Mesodermal cell (in vitro differentiated cells): ENCODE measurements around the gene ZNF33A. TPM values are rescaled to one million over a fixed set of nuclear protein-coding genes. Genes with fewer than 3 reads are reported as not detected.
"Not testable (repeated sequence)": the region's sequence is repeated elsewhere in the genome, so short reads cannot be mapped to it uniquely, and the experiment has no call there.

ENCODE experiments used
- H3K27ac ChIP-seq: 2 replicates; pipeline ENCODE4 v1.7.0; 2013; ENCODE audit warnings: mild to moderate bottlenecking, low read depth, low read length, moderate library complexity; ENCODE audit not compliant: severe bottlenecking
- H3K36me3 ChIP-seq: 2 replicates; pipeline ENCODE4 v1.7.1; 2013; ENCODE audit warnings: mild to moderate bottlenecking, low read length, moderate library complexity; ENCODE audit not compliant: control insufficient read depth, insufficient read depth
- H3K4me1 ChIP-seq: one replicate; pipeline ENCODE4 v1.7.1; 2013; ENCODE audit warnings: mild to moderate bottlenecking, low read length; ENCODE audit not compliant: insufficient read depth, control insufficient read depth, poor library complexity, severe bottlenecking
- H3K4me3 ChIP-seq: 2 replicates; pipeline ENCODE4 v1.7.0; 2013; ENCODE audit warnings: low read length, control low read depth, mild to moderate bottlenecking; ENCODE audit not compliant: insufficient read depth, poor library complexity, severe bottlenecking; ENCODE audit errors: extremely low read depth
- H3K9me3 ChIP-seq: 2 replicates; pipeline ENCODE4 v1.7.1; 2013; ENCODE audit warnings: mild to moderate bottlenecking, low read length, moderate library complexity; ENCODE audit not compliant: control insufficient read depth
- WGBS, 2 experiments: methylation state at CpG; one replicate each; pipeline ENCODE4 v1.1.5; 2013; ENCODE audit warnings: missing lambda C conversion rate in 2 of 2; ENCODE audit not compliant: insufficient coverage in 2 of 2; 5-methylcytosine and 5-hydroxymethylcytosine counted together
- polyA plus RNA-seq, 2 experiments: library from polyadenylated mRNA; stranded (reverse); fragments of 50-300 nt; gene quantifications; one replicate each; pipeline ENCODE4 v1.2.3, GENCODE V29; 2013

ZNF33A gene
- polyA plus RNA-seq (2013, experiment 1 of 2): 16.7 TPM
- polyA plus RNA-seq (2013, experiment 2 of 2): 16.3 TPM

DNA sequence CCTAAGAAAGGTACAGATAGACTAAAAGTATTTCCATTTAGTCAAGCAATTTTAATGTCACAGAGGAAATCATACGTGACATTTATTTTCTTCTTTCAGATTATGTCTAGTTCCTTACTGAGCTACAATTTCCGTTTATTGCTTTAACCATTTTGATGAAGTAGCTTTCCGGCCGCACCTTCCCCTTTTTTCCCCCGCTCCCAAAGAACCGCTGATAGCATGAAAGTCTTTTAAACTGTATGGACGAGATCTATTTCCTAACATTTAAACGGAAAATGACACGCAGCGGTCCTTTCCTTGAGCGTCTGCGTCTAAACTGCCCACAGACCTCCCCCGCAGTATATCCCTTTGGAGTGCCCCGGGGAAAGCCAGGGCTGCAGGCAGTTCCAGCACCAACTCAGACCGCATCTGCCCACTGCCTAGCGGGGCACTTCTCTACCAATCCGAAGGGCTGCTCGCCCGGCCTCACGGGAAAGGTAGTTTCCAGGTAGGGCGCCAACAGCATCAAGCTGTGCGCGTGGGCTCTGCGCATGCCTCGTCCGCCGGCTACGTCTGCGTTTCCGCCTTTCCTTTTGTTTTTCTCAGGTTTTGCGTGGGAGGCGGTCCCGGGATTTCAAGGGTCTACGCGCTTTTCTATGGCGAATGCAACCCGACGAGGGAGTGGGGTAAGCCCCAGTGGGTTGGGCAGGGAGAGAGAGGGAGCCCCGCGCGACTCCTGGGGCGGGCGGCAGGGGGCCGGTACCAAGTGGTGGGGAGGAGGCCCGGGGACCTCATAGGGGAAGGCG lies at the start of gene ZNF33A:
Gene ZNF33A, plus strand, starts transcription at position 557 of the 785 bp plus-strand sequence. CDS start 1,667 bp downstream, outside the sequence.
- H3K9me3 ChIP-seq: no peaks in the 10 kb centered on the region
- 1 to 2% methylated on average over 33 to 37 of the region's 46 CpGs for WGBS, 2 experiments
- H3K4me3 ChIP-seq: peak within 1 kb of the TSS; percentile 76
- peak within 1 kb of the TSS; percentile 93 for H3K27ac ChIP-seq
- H3K36me3 ChIP-seq: peaks cover 25% of the 10 kb centered on the region
- H3K4me1 ChIP-seq: no peaks in the 10 kb centered on the region

DNA sequence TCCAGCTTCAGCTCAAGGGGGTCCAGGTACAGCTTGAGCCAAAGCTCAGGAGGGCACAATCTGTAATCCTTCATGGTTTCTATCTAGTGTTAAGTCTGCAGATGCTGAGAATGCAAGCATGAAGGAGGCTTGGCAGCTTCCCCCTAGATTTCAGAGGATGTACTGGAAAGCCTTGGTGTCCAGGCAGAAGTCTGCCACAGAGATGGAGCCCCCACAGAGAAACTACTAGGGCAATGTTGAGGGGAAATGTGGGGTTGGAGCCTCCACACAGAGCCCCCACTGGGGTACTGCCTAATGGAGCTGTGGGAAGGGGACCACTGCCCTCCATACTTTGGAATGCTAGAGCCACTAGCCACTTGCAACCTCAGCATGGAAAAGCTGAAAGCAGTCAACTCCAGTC lies 45.5 kb upstream of the ZNF33A start:
- Histone ChIP-seq H3K27ac (no peak overlapping the region), H3K4me3 (no peak overlapping the region), H3K4me1 (no peaks in the 10 kb centered on the region), H3K36me3 (no peaks in the 10 kb centered on the region), H3K9me3 (peaks cover 41% of the 10 kb centered on the region)

DNA sequence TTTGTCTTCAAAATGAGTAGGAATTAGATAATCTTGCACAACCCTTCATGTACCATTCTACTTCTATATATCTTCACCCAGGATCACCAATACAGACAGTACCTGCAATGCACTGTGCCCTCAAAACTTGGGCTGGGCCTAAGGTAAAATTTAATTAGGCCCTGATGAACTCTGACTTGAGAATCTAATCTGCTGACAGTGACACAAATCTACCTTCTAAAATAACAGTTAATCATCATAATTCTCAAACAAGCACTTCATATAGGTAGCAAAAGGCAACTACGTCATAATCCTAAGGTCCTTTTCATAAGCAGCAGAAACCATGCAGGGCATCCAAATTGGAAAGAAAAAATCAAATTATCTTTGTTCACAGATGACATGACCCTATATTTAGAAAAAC lies 38.1 kb upstream of the ZNF33A start:
- Histone ChIP-seq H3K9me3 (peaks cover 11% of the 10 kb centered on the region), H3K27ac (no peak overlapping the region), H3K4me3 (no peak overlapping the region), H3K36me3 (no peaks in the 10 kb centered on the region), H3K4me1 (no peaks in the 10 kb centered on the region)
- 100% methylated on average over 1 of the region's 1 CpG for WGBS, 2 experiments

DNA sequence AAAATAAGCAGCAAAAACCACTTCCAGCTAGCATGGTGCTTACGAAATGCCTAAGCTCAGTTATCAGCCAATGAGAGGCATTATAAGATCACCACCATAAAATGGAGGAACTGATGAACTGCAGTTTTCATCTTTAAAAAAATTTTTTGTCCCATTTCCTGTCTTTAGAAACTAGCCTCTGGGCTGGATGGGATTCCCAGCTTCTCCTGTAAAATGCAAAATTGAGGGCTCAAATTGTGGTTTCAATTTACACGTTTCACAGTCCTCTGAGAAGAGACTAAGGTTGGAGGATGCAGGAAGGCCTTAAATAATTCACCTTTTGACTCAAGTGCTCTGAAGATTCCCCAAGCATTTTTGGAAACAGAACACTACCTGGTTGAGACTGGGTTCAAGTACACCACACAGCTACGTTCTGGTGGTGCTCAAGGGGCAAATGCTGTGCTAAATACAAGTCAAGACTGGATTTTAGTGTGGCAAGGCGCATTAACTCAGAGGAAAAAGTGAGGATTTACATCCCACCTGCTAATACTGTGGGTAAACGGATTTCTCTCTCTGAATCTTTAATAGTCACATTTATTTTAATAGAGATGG lies 35.0 kb upstream of the ZNF33A start:
- H3K27ac ChIP-seq: peak overlapping the region; percentile 88

DNA sequence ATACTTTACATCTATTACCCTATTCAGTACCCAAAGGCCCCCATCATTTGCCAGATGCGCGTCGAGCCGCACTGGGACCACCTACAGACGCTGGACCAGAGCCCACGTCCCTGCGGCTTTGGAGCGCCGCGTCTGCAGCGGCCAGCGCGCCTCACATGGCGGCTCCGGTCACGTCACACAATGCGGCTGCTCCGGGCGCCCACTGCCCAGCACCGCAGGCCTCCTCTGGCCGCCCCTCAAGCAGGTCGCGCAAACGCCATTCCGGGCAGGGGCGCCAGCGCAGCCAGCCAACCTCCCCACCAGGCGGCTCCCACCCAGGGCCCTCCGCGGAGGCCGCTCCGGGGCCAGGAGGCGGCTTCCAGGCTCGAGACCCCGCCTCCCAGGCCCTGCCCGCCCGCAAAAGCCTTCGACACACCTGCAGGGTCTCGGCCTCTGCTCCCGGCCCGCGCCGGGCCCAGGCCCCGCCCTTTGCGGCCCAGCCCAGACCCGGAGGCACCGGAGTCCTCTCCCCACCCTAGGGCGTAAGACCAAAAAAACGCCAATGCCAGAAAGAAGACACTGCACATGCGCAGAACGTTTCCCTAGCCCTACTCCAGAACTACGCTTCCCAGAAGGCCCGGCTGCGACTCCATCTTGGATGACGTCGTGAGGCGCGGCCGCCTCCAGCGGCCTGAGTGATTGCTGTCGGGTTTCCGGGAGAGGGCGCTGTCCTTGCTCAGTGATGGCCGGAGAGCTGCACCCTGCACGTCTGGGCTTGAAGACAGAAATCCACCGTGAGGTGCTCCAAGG lies 34.2 kb upstream of the ZNF33A start, which contains the start of gene ZNF25:
Gene ZNF25, minus strand, starts transcription at position 557 of the 789 bp plus-strand sequence. CDS start 4,925 bp downstream, outside the sequence.
- H3K27ac ChIP-seq: peak within 1 kb of the TSS; percentile 88
- H3K4me1 ChIP-seq: no peaks in the 10 kb centered on the region
- whole genome bisulfite sequencing, 2 experiments: 0 to 1% methylated on average over 55 to 61 of the region's 66 CpGs
- no peaks in the 10 kb centered on the region for H3K36me3 ChIP-seq
- peak within 1 kb of the TSS; percentile 60 for H3K4me3 ChIP-seq
- no peaks in the 10 kb centered on the region for H3K9me3 ChIP-seq

More for the DNA sequence above, 35.0 kb upstream of the ZNF33A start:
- H3K4me1 ChIP-seq: no peaks in the 10 kb centered on the region
- H3K36me3 ChIP-seq: no peaks in the 10 kb centered on the region
- 66 to 72% methylated on average over 2 to 4 of the region's 5 CpGs for WGBS, 2 experiments
- peak overlapping the region; percentile 60 for H3K4me3 ChIP-seq
- H3K9me3 ChIP-seq: no peaks in the 10 kb centered on the region

DNA sequence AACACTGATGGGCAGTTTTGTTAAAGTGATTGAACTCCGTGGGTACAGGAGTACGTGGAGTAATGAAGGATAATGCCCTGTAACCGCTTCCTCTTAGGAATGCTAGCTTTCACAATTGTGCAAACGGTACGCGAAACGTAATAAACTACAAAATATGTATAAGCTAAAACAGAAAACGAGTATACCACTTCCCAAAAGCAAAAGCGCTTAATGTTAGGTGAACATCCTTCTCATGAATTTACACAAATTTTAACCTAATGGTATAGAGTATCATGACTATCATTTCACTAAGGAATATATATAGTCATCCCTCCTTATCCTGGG lies 33.6 kb upstream of the ZNF33A start:
- Histone ChIP-seq H3K4me3 (peak overlapping the region; percentile 60), H3K27ac (no peak overlapping the region), H3K36me3 (no peaks in the 10 kb centered on the region), H3K9me3 (no peaks in the 10 kb centered on the region), H3K4me1 (no peaks in the 10 kb centered on the region)
- 15 to 72% methylated on average over 3 to 6 of the region's 9 CpGs for WGBS, 2 experiments

DNA sequence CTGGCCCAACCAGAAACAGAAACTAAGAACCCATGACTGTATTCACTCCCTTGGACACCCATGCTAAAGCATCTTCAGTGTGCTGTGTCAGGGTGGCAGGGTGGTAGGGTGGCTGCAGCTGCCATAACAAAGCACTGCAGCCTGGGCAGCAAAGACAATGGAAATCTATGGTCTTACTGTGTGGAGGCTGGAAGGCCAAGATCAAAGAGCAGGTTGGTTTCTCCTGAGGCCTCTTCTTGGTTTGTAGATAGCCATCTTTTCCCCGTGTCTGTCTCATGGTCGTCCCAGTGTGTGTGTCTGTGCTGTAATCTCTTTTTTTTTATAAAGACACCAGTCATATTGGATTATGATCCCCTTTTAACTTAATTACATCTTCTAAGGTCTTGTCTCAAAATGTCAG lies 18.8 kb upstream of the ZNF33A start:
- Histone ChIP-seq H3K4me3 (no peak overlapping the region), H3K9me3 (no peaks in the 10 kb centered on the region), H3K36me3 (no peaks in the 10 kb centered on the region), H3K27ac (no peak overlapping the region), H3K4me1 (no peaks in the 10 kb centered on the region)
- WGBS, 2 experiments: no CpG with 5 or more reads among the region's 2 CpGs

DNA sequence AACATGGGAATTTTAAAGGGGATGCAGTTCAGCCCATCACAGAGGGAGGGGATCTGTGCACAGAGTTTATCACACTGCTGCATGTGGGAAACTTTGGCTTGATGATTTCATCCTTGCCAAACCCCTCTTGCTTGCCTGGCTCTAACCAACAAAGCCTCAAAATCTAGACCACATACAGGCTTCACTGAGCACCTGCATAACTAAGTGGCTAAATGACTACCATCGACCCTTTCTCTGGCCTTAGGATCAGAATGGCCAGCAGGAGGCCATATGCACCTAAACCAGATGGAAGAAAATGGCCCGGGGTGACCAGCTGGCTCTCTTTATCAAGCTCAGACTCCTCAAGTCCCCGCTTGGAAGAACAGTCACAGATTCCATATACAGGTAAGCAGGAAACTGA lies 18.4 kb upstream of the ZNF33A start:
- Histone ChIP-seq H3K36me3 (no peaks in the 10 kb centered on the region), H3K9me3 (no peaks in the 10 kb centered on the region), H3K4me3 (no peak overlapping the region), H3K4me1 (no peaks in the 10 kb centered on the region), H3K27ac (no peak overlapping the region)
- 65 to 83% methylated on average over 1 to 2 of the region's 3 CpGs for WGBS, 2 experiments

DNA sequence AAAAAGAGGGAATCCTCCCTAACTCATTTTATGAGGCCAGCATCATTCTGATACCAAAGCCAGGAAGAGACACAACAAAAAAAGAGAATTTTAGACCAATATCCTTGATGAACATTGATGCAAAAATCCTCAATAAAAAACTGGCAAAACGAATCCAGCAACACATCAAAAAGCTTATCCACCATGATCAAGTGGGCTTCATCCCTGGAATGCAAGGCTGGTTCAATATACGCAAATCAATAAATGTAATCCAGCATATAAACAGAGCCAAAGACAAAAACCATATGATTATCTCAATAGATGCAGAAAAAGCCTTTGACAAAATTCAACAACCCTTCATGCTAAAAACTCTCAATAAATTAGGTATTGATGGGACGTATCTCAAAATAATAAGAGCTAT lies 11.6 kb upstream of the ZNF33A start:
- not testable (repeated sequence) for H3K36me3 ChIP-seq, H3K4me3 ChIP-seq, H3K4me1 ChIP-seq, H3K9me3 ChIP-seq, H3K27ac ChIP-seq
- WGBS, 2 experiments: no CpG with 5 or more reads among the region's 3 CpGs

DNA sequence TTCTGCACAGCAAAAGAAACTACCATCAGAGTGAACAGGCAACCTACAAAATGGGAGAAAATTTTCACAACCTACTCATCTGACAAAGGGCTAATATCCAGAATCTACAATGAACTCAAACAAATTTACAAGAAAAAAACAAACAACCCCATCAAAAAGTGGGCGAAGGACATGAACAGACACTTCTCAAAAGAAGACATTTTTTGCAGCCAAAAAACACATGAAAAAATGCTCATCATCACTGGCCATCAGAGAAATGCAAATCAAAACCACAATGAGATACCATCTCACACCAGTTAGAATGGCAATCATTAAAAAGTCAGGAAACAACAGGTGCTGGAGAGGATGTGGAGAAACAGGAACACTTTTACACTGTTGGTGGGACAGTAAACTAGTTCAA lies 10.0 kb upstream of the ZNF33A start:
- not testable (repeated sequence) for H3K27ac ChIP-seq, H3K4me1 ChIP-seq, H3K9me3 ChIP-seq, H3K4me3 ChIP-seq, H3K36me3 ChIP-seq
- no CpG with 5 or more reads among the region's 1 CpG for WGBS, 2 experiments
